ENCODE measurements around the gene DIP2A. TPM values are rescaled to one million over a fixed set of nuclear protein-coding genes. Genes with fewer than 3 reads are reported as not detected.
A peak's percentile ranks its signal among the peaks of the same experiment; 100 is the strongest.

The DIP2A gene, protein sequence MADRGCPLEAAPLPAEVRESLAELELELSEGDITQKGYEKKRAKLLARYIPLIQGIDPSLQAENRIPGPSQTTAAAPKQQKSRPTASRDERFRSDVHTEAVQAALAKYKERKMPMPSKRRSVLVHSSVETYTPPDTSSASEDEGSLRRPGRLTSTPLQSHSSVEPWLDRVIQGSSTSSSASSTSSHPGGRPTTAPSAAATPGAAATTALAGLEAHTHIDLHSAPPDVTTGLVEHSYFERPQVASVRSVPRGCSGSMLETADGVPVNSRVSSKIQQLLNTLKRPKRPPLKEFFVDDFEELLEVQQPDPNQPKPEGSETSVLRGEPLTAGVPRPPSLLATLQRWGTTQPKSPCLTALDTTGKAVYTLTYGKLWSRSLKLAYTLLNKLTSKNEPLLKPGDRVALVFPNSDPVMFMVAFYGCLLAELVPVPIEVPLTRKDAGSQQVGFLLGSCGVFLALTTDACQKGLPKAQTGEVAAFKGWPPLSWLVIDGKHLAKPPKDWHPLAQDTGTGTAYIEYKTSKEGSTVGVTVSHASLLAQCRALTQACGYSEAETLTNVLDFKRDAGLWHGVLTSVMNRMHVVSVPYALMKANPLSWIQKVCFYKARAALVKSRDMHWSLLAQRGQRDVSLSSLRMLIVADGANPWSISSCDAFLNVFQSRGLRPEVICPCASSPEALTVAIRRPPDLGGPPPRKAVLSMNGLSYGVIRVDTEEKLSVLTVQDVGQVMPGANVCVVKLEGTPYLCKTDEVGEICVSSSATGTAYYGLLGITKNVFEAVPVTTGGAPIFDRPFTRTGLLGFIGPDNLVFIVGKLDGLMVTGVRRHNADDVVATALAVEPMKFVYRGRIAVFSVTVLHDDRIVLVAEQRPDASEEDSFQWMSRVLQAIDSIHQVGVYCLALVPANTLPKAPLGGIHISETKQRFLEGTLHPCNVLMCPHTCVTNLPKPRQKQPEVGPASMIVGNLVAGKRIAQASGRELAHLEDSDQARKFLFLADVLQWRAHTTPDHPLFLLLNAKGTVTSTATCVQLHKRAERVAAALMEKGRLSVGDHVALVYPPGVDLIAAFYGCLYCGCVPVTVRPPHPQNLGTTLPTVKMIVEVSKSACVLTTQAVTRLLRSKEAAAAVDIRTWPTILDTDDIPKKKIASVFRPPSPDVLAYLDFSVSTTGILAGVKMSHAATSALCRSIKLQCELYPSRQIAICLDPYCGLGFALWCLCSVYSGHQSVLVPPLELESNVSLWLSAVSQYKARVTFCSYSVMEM (N-terminal part only)
- total RNA-seq, result 10 to 100 TPM; 32.0 to 35.3 TPM

DNA sequence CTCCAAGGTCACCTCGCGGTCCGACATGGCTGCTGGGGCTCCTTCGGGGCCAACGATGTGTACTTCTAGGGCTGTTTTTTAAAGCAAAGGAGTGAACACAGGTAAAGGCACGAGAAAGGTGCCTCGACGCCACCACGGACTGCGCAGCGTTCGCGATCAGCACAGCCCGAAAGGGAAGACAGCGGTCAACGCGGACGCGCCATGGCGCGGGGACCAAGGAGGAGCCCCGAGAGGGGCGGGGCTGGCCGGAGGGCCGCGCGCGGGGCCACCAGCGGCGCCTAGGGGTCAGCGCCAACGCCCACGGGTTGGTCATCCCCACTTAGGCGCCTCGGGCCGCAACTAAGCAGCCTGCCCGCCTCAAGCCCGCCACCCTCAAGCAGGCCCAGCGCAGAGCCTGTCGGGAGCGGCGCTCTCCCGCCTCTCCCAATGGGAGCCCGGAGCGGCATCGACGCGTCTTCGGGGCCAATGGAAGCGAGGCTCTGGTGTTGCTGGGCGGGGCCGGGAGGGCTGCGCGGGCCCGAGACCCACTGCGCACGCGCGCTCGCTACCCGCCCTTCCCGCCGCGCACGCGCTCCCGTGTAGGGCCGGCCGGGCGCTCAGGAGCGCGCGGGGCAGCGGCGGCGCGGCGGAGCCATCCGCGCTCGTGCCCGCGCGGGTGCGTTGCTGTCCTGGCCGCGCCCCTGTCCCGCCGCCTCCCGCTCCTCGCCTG lies at the start of gene DIP2A:
Gene DIP2A (plus strand): TSS at position 577 of the 709 bp plus-strand sequence. CDS start 241 bp downstream, outside the sequence.
- intact Hi-C loops (cut with micrococcal nuclease), result loop anchor here (1.0 to 10.0 kb wide), 4 partner anchors 134 to 316 kb away; partner anchors contain the start of genes MCM3AP, PCNT, PRMT2 and YBEY
- Mint-ChIP-seq H3K27ac (peak within 1 kb of the TSS; percentile 81), H3K27me3 (no peaks in the 10 kb centered on the region), H3K4me3 (peak within 1 kb of the TSS; percentile 90), H3K9me3 (no peaks in the 10 kb centered on the region), H3K36me3 (peaks cover 20% of the 10 kb centered on the region), H3K4me1 (ENCODE audit: low read depth) (peaks cover 42% of the 10 kb centered on the region)
- ChIA-PET CTCF (interaction anchor here (0.9 to 1.3 kb wide), 3 partner anchors 11 to 315 kb away, joined by 3 to 6 read pairs (median 4); no protein-coding TSS in a partner anchor), POLR2A (interaction anchor here (0.8 to 1.6 kb wide), 5 partner anchors 16 to 177 kb away, joined by 3 to 7 read pairs (median 4); partner anchors contain the start of gene PRMT2)
- DNase-seq, result peak; percentile 96

DNA sequence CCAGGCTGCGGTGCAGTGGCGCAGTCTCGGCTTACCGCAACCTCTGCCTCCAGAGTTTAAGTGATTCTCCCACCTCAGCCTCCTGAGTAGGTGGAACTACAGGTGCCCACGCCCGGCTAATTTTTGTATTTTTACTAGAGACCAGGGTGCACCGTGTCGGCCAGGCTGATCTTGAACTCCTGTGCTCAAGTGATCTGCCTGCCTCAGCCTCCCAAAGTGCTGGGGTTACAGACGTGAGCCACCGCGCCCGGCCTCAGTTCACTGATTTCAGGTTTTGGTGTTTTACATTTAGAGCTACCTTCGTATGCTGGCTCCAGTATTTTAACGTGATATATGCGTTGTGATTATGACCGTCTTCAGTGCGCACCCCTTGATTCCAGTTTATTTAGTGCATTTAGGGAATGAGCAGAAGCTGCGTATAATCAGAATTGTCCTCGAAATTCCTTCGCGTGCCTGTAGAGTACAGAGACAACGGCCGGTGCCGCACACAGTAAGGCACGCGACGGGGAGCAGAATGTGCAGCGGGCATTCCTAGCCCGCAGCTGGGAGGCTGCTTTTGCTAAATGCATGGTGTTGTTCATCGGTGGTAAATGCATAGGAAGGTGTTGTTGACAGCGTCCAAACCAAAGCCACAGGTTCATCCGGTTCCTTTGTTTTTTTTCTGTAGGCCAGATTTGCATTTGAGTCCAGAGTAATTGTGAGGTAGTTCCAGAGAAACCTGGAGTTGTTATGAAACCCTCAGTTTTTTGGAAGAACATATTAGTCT lies 48.9 kb upstream of the DIP2A start:
- H3K4me1 Mint-ChIP-seq (ENCODE audit: low read depth), result peaks cover 3% of the 10 kb centered on the region
- ChIA-PET CTCF (no interaction called here), POLR2A (no interaction called here)
- H3K27me3 Mint-ChIP-seq, result no peaks in the 10 kb centered on the region
- H3K9me3 Mint-ChIP-seq, result no peaks in the 10 kb centered on the region
- H3K36me3 Mint-ChIP-seq, result peaks cover 7% of the 10 kb centered on the region
- no peak overlapping the region for H3K27ac Mint-ChIP-seq
- no peak for DNase-seq
- intact Hi-C loops (cut with micrococcal nuclease), result no loop called here
- H3K4me3 Mint-ChIP-seq, result no peak overlapping the region

DNA sequence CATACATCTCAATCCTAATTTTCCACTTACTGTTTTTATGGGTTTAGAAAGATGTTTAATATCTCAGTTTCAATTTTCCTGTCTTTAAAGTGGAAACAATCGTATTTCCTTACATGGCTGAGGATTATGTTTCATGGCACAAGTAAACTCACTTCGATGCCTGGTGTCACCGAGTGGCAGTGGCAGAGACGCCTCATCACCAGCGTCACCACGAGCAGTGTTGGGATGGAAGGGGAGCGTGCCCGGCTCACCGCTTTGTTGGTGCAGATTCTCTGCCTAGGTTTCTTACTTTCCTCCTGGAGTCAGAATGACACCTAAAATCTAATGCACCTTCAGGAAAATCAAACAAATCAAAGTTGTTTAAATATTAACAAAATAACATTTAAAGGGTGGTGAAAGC lies 48.2 kb upstream of the DIP2A start:
- Mint-ChIP-seq H3K4me3 (no peak overlapping the region), H3K27me3 (no peaks in the 10 kb centered on the region), H3K27ac (no peak overlapping the region), H3K4me1 (ENCODE audit: low read depth) (peaks cover 3% of the 10 kb centered on the region), H3K36me3 (peaks cover 7% of the 10 kb centered on the region), H3K9me3 (no peaks in the 10 kb centered on the region)
- intact Hi-C loops (cut with micrococcal nuclease), result no loop called here
- DNase-seq, result no peak
- CTCF ChIA-PET, result no interaction called here
- POLR2A ChIA-PET, result no interaction called here

DNA sequence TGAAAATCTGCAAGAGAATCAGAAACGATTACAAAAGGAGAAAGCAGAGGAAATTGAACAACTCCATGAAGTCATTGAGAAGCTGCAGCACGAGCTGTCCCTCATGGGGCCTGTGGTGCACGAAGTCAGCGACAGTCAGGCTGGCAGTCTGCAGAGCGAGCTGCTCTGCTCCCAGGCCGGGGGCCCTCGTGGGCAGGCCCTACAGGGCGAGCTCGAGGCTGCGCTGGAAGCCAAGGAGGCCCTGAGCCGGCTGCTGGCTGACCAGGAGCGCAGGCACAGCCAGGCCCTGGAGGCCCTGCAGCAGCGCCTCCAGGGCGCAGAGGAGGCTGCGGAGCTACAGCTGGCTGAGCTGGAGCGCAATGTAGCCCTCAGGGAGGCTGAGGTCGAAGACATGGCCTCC lies 47.5 kb upstream of the DIP2A start:
- ChIA-PET POLR2A (no interaction called here), CTCF (no interaction called here)
- intact Hi-C loops (cut with micrococcal nuclease), result no loop called here
- H3K27ac Mint-ChIP-seq, result no peak overlapping the region
- peaks cover 3% of the 10 kb centered on the region for H3K4me1 Mint-ChIP-seq (ENCODE audit: low read depth)
- no peaks in the 10 kb centered on the region for H3K27me3 Mint-ChIP-seq
- H3K36me3 Mint-ChIP-seq, result peaks cover 12% of the 10 kb centered on the region
- no peak overlapping the region for H3K4me3 Mint-ChIP-seq
- H3K9me3 Mint-ChIP-seq, result no peaks in the 10 kb centered on the region
- DNase-seq, result no peak

DNA sequence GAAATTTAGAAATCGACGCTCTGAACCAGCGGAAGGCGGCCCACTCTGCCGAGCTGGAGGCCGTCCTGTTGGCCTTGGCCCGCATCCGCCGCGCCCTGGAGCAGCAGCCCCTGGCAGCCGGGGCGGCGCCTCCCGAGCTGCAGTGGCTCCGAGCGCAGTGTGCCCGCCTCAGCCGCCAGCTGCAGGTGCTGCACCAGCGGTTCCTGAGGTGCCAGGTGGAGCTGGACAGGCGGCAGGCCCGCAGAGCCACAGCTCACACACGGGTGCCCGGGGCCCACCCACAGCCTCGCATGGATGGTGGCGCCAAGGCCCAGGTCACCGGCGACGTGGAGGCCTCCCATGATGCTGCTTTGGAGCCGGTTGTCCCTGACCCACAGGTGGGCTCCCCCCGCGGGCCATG lies 47.0 kb upstream of the DIP2A start:
- no peak overlapping the region for H3K27ac Mint-ChIP-seq
- no peak for DNase-seq
- no peaks in the 10 kb centered on the region for H3K27me3 Mint-ChIP-seq
- no peaks in the 10 kb centered on the region for H3K9me3 Mint-ChIP-seq
- no peak overlapping the region for H3K4me3 Mint-ChIP-seq
- POLR2A ChIA-PET, result no interaction called here
- peaks cover 3% of the 10 kb centered on the region for H3K4me1 Mint-ChIP-seq (ENCODE audit: low read depth)
- intact Hi-C loops (cut with micrococcal nuclease), result no loop called here
- H3K36me3 Mint-ChIP-seq, result peaks cover 13% of the 10 kb centered on the region
- CTCF ChIA-PET, result no interaction called here

DNA sequence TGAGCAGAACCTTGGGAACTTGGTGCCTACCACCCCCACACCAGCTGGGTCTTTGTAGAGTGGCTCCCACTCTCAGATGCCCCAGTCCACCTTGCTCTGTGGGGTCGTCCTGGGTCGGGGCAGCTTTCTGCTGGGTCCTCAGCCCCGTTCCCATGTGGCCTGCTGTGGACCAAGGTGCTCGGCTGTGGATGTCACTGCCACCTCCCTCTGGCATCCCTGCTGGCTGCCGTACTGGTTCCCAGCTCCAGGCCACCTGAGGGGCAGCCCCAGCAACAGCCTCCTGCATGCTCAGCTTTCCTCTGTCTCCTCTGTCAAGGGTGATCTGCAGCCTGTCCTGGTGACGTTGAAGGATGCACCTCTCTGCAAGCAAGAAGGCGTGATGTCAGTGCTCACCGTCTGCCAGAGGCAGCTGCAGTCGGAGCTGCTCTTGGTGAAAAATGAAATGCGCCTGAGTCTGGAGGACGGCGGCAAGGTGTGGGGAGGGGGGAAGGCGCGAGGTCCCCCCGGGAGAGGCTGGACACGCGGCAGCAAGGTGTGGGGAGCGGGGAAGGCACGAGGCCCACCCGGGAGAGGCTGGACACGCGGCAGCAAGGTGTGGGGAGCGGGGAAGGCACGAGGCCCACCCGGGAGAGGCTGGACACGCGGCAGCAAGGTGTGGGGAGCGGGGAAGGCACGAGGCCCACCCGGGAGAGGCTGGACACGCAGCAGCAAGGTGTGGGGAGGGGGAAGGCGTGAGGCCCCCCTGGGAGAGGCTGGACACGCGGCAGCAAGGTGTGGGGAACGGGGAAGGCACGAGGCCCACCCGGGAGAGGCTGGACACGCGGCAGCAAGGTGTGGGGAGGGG lies 45.9 kb upstream of the DIP2A start:
- DNase-seq, result no peak
- ChIA-PET POLR2A (no interaction called here), CTCF (no interaction called here)
- Mint-ChIP-seq H3K27ac (no peak overlapping the region), H3K36me3 (peaks cover 10% of the 10 kb centered on the region), H3K27me3 (no peaks in the 10 kb centered on the region), H3K4me1 (ENCODE audit: low read depth) (peaks cover 3% of the 10 kb centered on the region), H3K9me3 (no peaks in the 10 kb centered on the region), H3K4me3 (no peak overlapping the region)
- intact Hi-C loops (cut with micrococcal nuclease), result no loop called here

DNA sequence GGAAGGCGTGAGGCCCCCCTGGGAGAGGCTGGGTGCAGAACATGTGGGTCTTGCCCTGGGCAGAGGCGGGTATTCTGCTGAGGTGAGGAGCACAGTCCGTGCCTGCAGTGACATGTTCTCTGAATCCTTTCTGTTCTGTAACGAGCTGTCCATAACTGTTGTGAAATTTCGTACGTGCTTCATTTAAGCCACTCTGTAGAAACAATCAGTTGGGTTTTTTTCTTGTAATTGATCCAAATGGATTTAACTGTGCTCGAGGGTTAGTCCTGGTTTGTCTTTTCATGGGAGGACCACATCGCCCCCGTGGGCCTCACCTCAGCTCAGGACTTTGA lies 45.4 kb upstream of the DIP2A start:
- H3K4me1 Mint-ChIP-seq (ENCODE audit: low read depth), result peaks cover 3% of the 10 kb centered on the region
- peaks cover 14% of the 10 kb centered on the region for H3K36me3 Mint-ChIP-seq
- no peak for DNase-seq
- intact Hi-C loops (cut with micrococcal nuclease), result no loop called here
- no peaks in the 10 kb centered on the region for H3K27me3 Mint-ChIP-seq
- no peaks in the 10 kb centered on the region for H3K9me3 Mint-ChIP-seq
- H3K27ac Mint-ChIP-seq, result no peak overlapping the region
- no peak overlapping the region for H3K4me3 Mint-ChIP-seq
- ChIA-PET CTCF (no interaction called here), POLR2A (no interaction called here)

DNA sequence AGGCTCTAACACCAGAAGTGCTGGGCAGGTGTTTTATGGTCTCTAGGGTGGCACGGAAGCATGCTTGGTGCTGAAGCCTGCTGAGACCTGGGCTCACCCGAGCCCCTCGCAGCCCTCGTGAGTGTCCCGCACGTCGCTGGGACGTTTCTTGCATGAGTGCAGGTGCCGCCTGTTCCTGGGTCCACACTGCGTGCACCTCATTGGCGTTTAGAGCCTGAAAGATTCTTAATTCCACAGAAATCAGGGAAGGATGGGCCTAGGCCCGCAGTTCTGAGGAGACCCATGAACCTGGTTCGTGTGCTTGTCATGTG lies 43.8 kb upstream of the DIP2A start:
- ChIA-PET CTCF (no interaction called here), POLR2A (no interaction called here)
- Mint-ChIP-seq H3K9me3 (no peaks in the 10 kb centered on the region), H3K4me1 (ENCODE audit: low read depth) (peaks cover 2% of the 10 kb centered on the region), H3K36me3 (peaks cover 20% of the 10 kb centered on the region), H3K4me3 (no peak overlapping the region), H3K27ac (no peak overlapping the region), H3K27me3 (no peaks in the 10 kb centered on the region)
- intact Hi-C loops (cut with micrococcal nuclease), result no loop called here
- DNase-seq, result no peak

DNA sequence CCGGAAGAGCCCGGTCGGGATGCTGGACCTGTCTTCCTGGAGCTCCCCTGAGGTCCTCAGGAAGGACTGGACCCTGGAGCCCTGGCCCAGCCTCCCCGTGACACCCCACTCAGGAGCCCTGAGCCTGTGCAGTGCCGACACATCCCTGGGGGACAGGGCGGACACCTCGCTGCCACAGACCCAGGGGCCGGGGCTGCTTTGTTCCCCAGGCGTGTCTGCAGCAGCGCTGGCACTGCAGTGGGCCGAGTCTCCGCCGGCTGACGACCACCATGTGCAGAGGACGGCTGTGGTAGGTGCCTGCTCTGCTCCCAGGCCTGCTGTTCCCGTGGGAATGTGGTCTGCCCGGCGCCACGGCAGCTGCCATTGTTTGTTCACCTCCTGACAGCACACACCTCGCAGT lies 42.1 kb upstream of the DIP2A start:
- ChIA-PET POLR2A (no interaction called here), CTCF (no interaction called here)
- intact Hi-C loops (cut with micrococcal nuclease), result no loop called here
- Mint-ChIP-seq H3K4me1 (ENCODE audit: low read depth) (no peaks in the 10 kb centered on the region), H3K27ac (no peak overlapping the region), H3K36me3 (peaks cover 23% of the 10 kb centered on the region), H3K4me3 (no peak overlapping the region), H3K9me3 (no peaks in the 10 kb centered on the region), H3K27me3 (no peaks in the 10 kb centered on the region)
- DNase-seq, result no peak

DNA sequence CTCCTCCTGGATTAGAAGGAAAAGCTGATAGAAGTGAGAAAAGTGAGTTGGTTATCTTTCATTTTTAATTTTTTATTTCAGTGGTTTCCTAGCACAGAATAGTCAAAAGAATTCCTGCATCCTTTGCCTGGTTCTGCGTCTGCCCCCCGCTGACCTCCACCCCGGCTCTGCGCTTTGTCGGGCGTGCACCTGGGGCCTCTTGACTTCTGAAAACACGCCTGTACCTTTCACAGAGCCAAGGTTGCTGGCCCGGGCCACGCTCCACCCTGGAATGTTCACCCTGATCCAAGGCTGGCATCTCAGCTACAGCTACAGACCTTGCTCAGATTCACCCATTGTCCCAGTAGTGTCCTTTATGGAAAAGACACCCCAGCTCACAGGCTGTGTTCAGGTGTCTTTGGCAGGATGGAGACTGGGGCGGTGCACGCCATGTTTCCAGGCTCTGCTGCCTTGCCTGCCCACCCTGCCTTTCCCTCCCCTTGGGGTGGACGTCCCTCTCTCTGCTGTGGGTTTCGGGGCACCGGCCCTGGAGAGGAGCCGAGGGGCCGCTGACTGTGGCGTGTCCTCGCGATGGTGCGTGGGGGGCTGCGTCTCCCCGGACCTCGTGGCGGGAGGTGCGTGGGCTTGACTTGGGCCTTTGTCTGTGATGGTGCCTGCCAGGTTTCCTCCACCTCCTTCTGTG lies 40.3 kb upstream of the DIP2A start:
- ChIA-PET CTCF (no interaction called here), POLR2A (no interaction called here)
- Mint-ChIP-seq H3K27me3 (no peaks in the 10 kb centered on the region), H3K4me3 (no peak overlapping the region), H3K9me3 (no peaks in the 10 kb centered on the region), H3K27ac (no peak overlapping the region), H3K36me3 (peaks cover 23% of the 10 kb centered on the region), H3K4me1 (ENCODE audit: low read depth) (peaks cover 3% of the 10 kb centered on the region)
- intact Hi-C loops (cut with micrococcal nuclease), result no loop called here
- no peak for DNase-seq

All from activated CD4-positive, alpha-beta memory T cell treated with anti-CD3 and anti-CD28 coated beads for 36 hours (primary cell).